Common myeloid progenitor, CD34-positive (primary cell): ENCODE measurements around the gene MYH1.

Source experiments
- CTCF ChIA-PET: fragments of 350-600 bp; sonication (Branson Sonifier 250); formaldehyde crosslinking; loops from one replicate; lab custom pipeline; 2021; ENCODE audit warnings: antibody characterized with exemption; lab: Charles Lee
- POLR2A ChIA-PET: fragments of 350-600 bp; sonication (Branson Sonifier 250); formaldehyde crosslinking; loops from one replicate; lab custom pipeline; 2021; ENCODE audit warnings: antibody characterized with exemption; lab: Charles Lee
- DNase-seq, 3 donors: peaks; one replicate each; pipeline versions ENCODE4 v3.0.0 to v3.0.0-alpha.2; 2013
- H3K27ac ChIP-seq, 2 experiments: 1 replicate in 1 of 2; 2 replicates in 1 of 2; pipeline ENCODE4 v1.7.0; 2013; ENCODE audit warnings: inconsistent platforms in 2 of 2, low read length in 2 of 2, mild to moderate bottlenecking in 2 of 2, low read depth in 1 of 2, moderate library complexity in 1 of 2; ENCODE audit not compliant: severe bottlenecking in 2 of 2, insufficient read depth in 1 of 2, poor library complexity in 1 of 2
- H3K27me3 ChIP-seq, 5 experiments: replicated peaks in 2 of 5; 1 replicate in 3 of 5; 2 replicates in 2 of 5; pipeline versions ENCODE4 v1.6.1 to v1.7.0; 2013; ENCODE audit warnings: low read length in 4 of 5, mild to moderate bottlenecking in 2 of 5, moderate library complexity in 2 of 5, inconsistent platforms in 1 of 5; ENCODE audit not compliant: insufficient read depth in 5 of 5, control insufficient read depth in 4 of 5
- H3K36me3 ChIP-seq, 4 experiments: 1 replicate in 2 of 4; 2 replicates in 2 of 4; pipeline versions ENCODE4 v1.6.1 to v1.7.0; 2013; ENCODE audit warnings: low read length in 3 of 4, control low read depth in 1 of 4, mild to moderate bottlenecking in 1 of 4; ENCODE audit not compliant: control insufficient read depth in 4 of 4, insufficient read depth in 4 of 4
- H3K4me1 ChIP-seq, 4 experiments: 1 replicate in 3 of 4; 2 replicates in 1 of 4; pipeline versions ENCODE4 v1.6.1 to v1.7.1; 2013; ENCODE audit warnings: low read length in 3 of 4, mild to moderate bottlenecking in 3 of 4, control low read depth in 1 of 4, inconsistent platforms in 1 of 4, moderate library complexity in 1 of 4; ENCODE audit not compliant: control insufficient read depth in 4 of 4, insufficient read depth in 4 of 4; ENCODE audit errors: control extremely low read depth in 1 of 4
- H3K4me3 ChIP-seq, 7 experiments: 1 replicate in 4 of 7; 2 replicates in 3 of 7; pipeline versions ENCODE4 v1.5.1 to v1.7.0; 2013; ENCODE audit warnings: mild to moderate bottlenecking in 7 of 7, low read length in 6 of 7, moderate library complexity in 6 of 7, inconsistent platforms in 2 of 7, low read depth in 2 of 7, control low read depth in 1 of 7; ENCODE audit not compliant: insufficient read depth in 4 of 7, control insufficient read depth in 1 of 7; ENCODE audit errors: extremely low read depth in 1 of 7
- H3K9me3 ChIP-seq, 5 experiments: 1 replicate in 4 of 5; 2 replicates in 1 of 5; pipeline versions ENCODE4 v1.6.1 to v1.7.1; 2013; ENCODE audit warnings: low read length in 4 of 5, mild to moderate bottlenecking in 2 of 5, inconsistent platforms in 1 of 5, low read depth in 1 of 5, moderate library complexity in 1 of 5; ENCODE audit not compliant: control insufficient read depth in 4 of 5, insufficient read depth in 2 of 5; ENCODE audit errors: control extremely low read depth in 1 of 5
- WGBS: methylation state at CpG from one replicate; pipeline ENCODE4 v1.1.5; 2013; ENCODE audit not compliant: insufficient coverage; 5-methylcytosine and 5-hydroxymethylcytosine counted together

Gene MYH1

DNA sequence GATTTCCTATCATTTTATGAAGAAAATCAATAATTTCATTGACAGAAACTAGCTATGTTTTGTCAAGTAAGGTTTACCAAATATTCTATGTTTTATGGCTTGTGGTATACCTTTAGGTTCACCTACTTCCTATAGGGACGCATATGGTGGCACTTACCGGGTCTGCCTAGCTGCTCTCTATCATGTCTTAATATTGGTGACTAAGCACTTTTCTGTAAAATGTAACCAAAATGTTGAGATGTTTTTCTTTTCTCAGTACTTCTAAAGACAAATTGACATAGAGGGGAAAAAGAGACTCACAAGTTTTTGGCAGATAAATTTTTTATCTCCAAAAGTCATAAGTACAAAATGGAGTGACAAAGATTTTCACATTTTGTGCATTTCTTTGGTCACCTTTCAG is 26.3 kb downstream of the MYH1 start:
- no peak overlapping the region for H3K27ac ChIP-seq
- H3K27me3 ChIP-seq, result no peaks in the 10 kb centered on the region
- H3K4me3 ChIP-seq, result no peak overlapping the region
- H3K9me3 ChIP-seq, result peaks cover 2 to 11% (median 7%) of the 10 kb centered on the region in 5 experiments
- 100% methylated on average over 2 of the region's 2 CpGs for WGBS
- H3K36me3 ChIP-seq, result no peaks in the 10 kb centered on the region
- POLR2A ChIA-PET, result no interaction called here
- H3K4me1 ChIP-seq, result no peaks in the 10 kb centered on the region
- CTCF ChIA-PET, result no interaction called here
- DNase-seq, result no peak

DNA sequence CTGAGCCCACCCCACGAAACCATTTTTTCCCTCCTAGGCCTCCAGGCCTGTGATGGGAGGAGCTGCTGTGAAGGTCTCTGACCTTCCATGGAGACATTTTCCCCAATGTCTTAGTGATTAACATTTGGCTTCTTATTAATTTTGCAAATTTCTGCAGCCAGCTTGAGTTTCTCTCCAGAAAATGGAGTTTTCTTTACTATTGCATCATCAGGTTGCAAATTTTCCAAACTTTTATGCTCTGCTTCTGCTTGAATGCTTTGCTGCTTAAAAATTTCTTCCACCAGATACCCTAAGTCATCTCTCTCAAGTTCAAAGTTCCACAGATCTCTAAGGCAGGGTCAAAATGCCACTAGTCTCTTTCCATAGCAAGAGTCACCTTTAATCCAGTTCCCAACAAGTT is 36.1 kb downstream of the MYH1 start:
- H3K27ac ChIP-seq, result no peak overlapping the region
- 100% methylated on average over 1 of the region's 1 CpG for WGBS
- no peaks in the 10 kb centered on the region for H3K27me3 ChIP-seq
- no peaks in the 10 kb centered on the region for H3K36me3 ChIP-seq
- CTCF ChIA-PET, result no interaction called here
- peaks cover 0 to 11% (median 0%) of the 10 kb centered on the region in 5 experiments for H3K9me3 ChIP-seq
- no peak for DNase-seq
- no peak overlapping the region for H3K4me3 ChIP-seq
- POLR2A ChIA-PET, result no interaction called here
- H3K4me1 ChIP-seq, result no peaks in the 10 kb centered on the region

DNA sequence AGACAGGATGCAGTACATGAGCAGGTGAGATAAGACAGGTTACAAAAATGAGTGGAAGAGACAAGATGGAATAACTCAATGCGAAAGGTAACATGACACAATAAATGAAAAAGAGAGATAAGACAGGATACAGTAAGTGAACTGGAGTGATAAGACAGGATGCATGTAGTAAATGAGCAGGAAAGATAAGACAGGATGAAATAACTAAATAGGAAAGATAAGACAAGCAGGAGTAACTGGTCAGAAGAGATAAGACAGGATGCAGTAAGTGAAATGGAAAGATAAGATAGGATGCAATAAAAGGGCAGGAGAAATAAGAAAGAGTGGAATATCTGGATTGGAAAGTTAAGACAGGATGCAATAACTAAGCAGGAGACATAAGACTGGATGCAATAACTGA is 40.6 kb downstream of the MYH1 start:
- ChIA-PET POLR2A (no interaction called here), CTCF (no interaction called here)
- no peak overlapping the region for H3K27ac ChIP-seq
- no peak for DNase-seq
- H3K4me3 ChIP-seq, result no peak overlapping the region
- peaks cover 0 to 8% (median 0%) of the 10 kb centered on the region in 5 experiments for H3K9me3 ChIP-seq
- no peaks in the 10 kb centered on the region for H3K27me3 ChIP-seq
- H3K4me1 ChIP-seq, result no peaks in the 10 kb centered on the region
- 11% methylated on average over 1 of the region's 1 CpG for WGBS
- H3K36me3 ChIP-seq, result no peaks in the 10 kb centered on the region

- Histone ChIP-seq H3K27me3 (no peaks in the 10 kb centered on the region), H3K4me1 (no peaks in the 10 kb centered on the region), H3K4me3 (no peak overlapping the region), H3K27ac (no peak overlapping the region), H3K36me3 (no peaks in the 10 kb centered on the region), H3K9me3 (no peaks in the 10 kb centered on the region)
- DNase-seq, result no peak
- ChIA-PET POLR2A (no interaction called here), CTCF (no interaction called here)
- 100% methylated on average over 2 of the region's 4 CpGs for WGBS
Measured at GRCh38 chr17:10474536-10474935, 43.8 kb downstream of the MYH1 start.

DNA sequence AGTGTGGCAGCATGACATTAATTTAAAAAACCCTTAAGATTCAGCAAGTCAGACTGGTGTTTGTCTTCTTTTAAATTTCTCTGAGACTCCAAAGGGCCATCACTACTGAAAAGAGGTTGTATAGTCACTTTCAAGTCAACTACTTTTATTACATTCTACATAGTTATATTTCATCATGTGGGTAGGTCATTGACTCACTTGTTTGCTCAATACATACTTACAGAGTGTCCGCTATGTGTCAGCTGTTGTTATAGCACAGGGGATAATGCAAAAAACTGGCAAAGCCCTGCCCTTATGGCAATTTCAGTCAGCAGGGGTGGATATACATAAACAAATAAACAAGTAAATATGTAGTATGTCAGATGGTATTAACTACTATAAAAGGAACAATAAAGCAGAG is 46.5 kb downstream of the MYH1 start:
- H3K27ac ChIP-seq, result no peak overlapping the region
- peaks cover 0 to 1% (median 0%) of the 10 kb centered on the region in 5 experiments for H3K27me3 ChIP-seq
- no peak overlapping the region for H3K4me3 ChIP-seq
- DNase-seq, result no peak
- ChIA-PET CTCF (no interaction called here), POLR2A (no interaction called here)
- no CpG with 5 or more reads among the region's 1 CpG for WGBS
- no peaks in the 10 kb centered on the region for H3K9me3 ChIP-seq
- H3K36me3 ChIP-seq, result no peaks in the 10 kb centered on the region
- no peaks in the 10 kb centered on the region for H3K4me1 ChIP-seq

DNA sequence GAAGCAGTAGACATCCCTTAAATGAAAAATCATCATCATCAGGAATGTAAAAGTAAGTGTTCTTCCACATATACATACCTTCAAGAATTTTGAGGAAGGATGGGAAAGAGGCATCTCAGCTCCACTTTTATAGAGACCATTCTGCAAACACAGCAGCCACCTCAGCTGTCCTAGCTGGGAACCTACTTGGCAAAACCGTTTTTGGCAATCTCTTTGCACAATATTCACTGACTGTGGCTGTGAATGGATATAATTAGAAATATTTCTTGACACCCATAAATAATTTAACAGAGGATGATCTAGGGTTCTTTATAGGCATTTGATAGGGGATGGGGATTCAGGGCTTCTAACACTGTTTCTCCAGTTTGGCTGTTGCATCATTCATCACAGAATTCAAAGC is 48.9 kb downstream of the MYH1 start, which contains the start of gene MYH4:
Gene MYH4 (minus strand): TSS at position 101 of the 400 bp plus-strand sequence. CDS start 2,814 bp downstream, outside the sequence.
- Histone ChIP-seq H3K4me1 (no peaks in the 10 kb centered on the region), H3K27ac (no peak within 1 kb of the TSS), H3K36me3 (no peaks in the 10 kb centered on the region), H3K9me3 (no peaks in the 10 kb centered on the region), H3K4me3 (no peak within 1 kb of the TSS), H3K27me3 (peaks cover 0 to 3% (median 0%) of the 10 kb centered on the region in 5 experiments)
- ChIA-PET CTCF (interaction anchor here (1.1 kb wide), 1 partner anchor 26 kb away, joined by 3 read pairs; no protein-coding TSS in a partner anchor), POLR2A (no interaction called here)
- DNase-seq, result no peak
- no CpG with 5 or more reads among the region's 1 CpG for WGBS

DNA sequence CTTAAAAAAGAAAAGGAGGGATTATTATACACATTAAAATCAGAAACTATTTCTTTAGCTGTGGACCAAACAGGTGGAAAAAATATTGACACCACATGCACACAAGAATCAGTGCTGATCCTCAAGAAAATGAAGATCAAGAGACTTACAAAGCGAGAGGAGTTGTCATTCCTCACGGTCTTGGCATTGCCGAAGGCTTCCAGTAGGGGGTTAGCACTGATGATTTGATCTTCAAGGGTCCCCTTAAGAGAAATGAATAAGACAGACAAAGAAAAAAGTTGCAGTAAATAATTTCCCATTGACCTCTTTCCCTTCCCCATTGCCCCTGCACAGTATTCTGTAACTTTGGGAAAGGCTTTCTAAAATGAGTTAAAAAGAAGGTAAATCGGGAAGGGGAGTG is 54.9 kb downstream of the MYH1 start:
- whole genome bisulfite sequencing, result 67% methylated on average over 3 of the region's 4 CpGs
- CTCF ChIA-PET, result no interaction called here
- no peaks in the 10 kb centered on the region for H3K36me3 ChIP-seq
- peaks cover 0 to 4% (median 2%) of the 10 kb centered on the region in 5 experiments for H3K27me3 ChIP-seq
- POLR2A ChIA-PET, result no interaction called here
- H3K27ac ChIP-seq, result no peak overlapping the region
- no peak for DNase-seq
- H3K4me3 ChIP-seq, result no peak overlapping the region
- no peaks in the 10 kb centered on the region for H3K4me1 ChIP-seq
- no peaks in the 10 kb centered on the region for H3K9me3 ChIP-seq
